Tibial nerve (tissue), 4 donors: Measurements from ENCODE around the gene MICAL2. TPM values are rescaled to one million over a fixed set of nuclear protein-coding genes. Genes with fewer than 3 reads are reported as not detected.

ENCODE experiments used
- DNase-seq, 2 donors: peaks; one replicate each; pipeline ENCODE4 v3.0.0-alpha.2; 2019; ENCODE audit warnings: low spot score in 2 of 2
- H3K27ac ChIP-seq, 4 donors: fragments of 200-600 bp; sonication (generic) in 3 of 4; one replicate each; pipeline ENCODE4 v1.5.1; 2017 to 2019; ENCODE audit warnings: mild to moderate bottlenecking in 1 of 4
- H3K27me3 ChIP-seq, 2 donors: fragments of 200-600 bp; sonication (generic) in 1 of 2; one replicate each; pipeline versions ENCODE4 v1.5.1 to v1.6.0; 2017 to 2019
- H3K36me3 ChIP-seq, 3 donors: fragments of 200-600 bp; sonication (generic); one replicate each; pipeline ENCODE4 v1.5.1; 2018 to 2019
- H3K4me1 ChIP-seq, 4 donors: fragments of 200-600 bp; sonication (generic) in 3 of 4; one replicate each; pipeline ENCODE4 v1.5.1; 2017 to 2019
- H3K4me3 ChIP-seq, 4 donors: fragments of 200-600 bp; sonication (generic) in 3 of 4; one replicate each; pipeline ENCODE4 v1.5.1; 2017 to 2019; ENCODE audit warnings: mild to moderate bottlenecking in 1 of 4, moderate library complexity in 1 of 4
- H3K9me3 ChIP-seq, 4 donors: fragments of 200-600 bp; sonication (generic) in 3 of 4; one replicate each; pipeline ENCODE4 v1.5.1; 2017 to 2019
- CTCF ChIP-seq, 5 experiments: fragments of 200-600 bp in 3 of 5; fragments of 450-650 bp in 2 of 5; sonication (generic) in 3 of 5; IDR thresholded peaks; one replicate each; pipeline ENCODE4 v1.5.1; 2016 to 2019; ENCODE audit warnings: antibody characterized with exemption in 5 of 5, mild to moderate bottlenecking in 3 of 5, moderate library complexity in 2 of 5
- EP300 ChIP-seq, 2 donors: sonication (generic); formaldehyde crosslinking; IDR thresholded peaks; one replicate each; pipeline ENCODE4 v1.6.1; 2017; ENCODE audit warnings: antibody characterized with exemption in 2 of 2, mild to moderate bottlenecking in 1 of 2
- POLR2A ChIP-seq, 2 donors: fragments of 450-650 bp; IDR thresholded peaks; one replicate each; pipeline ENCODE4 v1.6.1; 2017; ENCODE audit warnings: antibody characterized with exemption in 2 of 2, mild to moderate bottlenecking in 2 of 2, moderate library complexity in 2 of 2
- WGBS, 2 donors: methylation state at CpG; one replicate each; pipeline ENCODE4 v1.1.5; 2018; 5-methylcytosine and 5-hydroxymethylcytosine counted together
- total RNA-seq, 4 donors: library from RNA; depleted of rRNA; stranded (reverse); fragments of >200 nt; gene quantifications; one replicate each; pipeline ENCODE4 v1.1.0, GENCODE V29; 2016

The MICAL2 gene
- total RNA-seq, 4 donors from 2014 or later, result 87.0 to 136 (median 101) TPM

- WGBS, 2 donors, result 84 to 88% methylated on average over 7 of the region's 7 CpGs
- H3K27ac ChIP-seq, result peak overlapping the region in 3 of 4 donors; percentile 34 to 92 (median 84)
- H3K4me1 ChIP-seq, result peaks cover 0 to 60% (median 34%) of the 10 kb centered on the region in 4 donors
- H3K36me3 ChIP-seq, result peaks cover 0 to 10% (median 0%) of the 10 kb centered on the region in 3 donors
- H3K4me3 ChIP-seq, result no peak overlapping the region
- no peak for DNase-seq
- H3K9me3 ChIP-seq, result no peaks in the 10 kb centered on the region
- TF ChIP-seq CTCF (IDR thresholded peaks at IDR 0.05) (no peak), POLR2A (IDR thresholded peaks at IDR 0.05) (no peak), EP300 (IDR thresholded peaks at IDR 0.05) (no peak)
- no peaks in the 10 kb centered on the region for H3K27me3 ChIP-seq
Observed at GRCh38 chr11:12156301-12157140, 46.1 kb downstream of the MICAL2 start.

GRCh38 chr11:12157241-12157661 is 46.9 kb downstream of the MICAL2 start:
- Histone ChIP-seq H3K4me3 (no peak overlapping the region), H3K27me3 (no peaks in the 10 kb centered on the region), H3K4me1 (peaks cover 0 to 65% (median 36%) of the 10 kb centered on the region in 4 donors), H3K36me3 (peaks cover 0 to 10% (median 0%) of the 10 kb centered on the region in 3 donors), H3K9me3 (no peaks in the 10 kb centered on the region), H3K27ac (peak overlapping the region; percentile 8 to 92 (median 59))
- TF ChIP-seq POLR2A (IDR thresholded peaks at IDR 0.05) (no peak), EP300 (IDR thresholded peaks at IDR 0.05) (peak in 1 of 2 donors; percentile 34)
- DNase-seq, result no peak
- WGBS, 2 donors, result 42 to 61% methylated on average over 1 of the region's 1 CpG

- H3K27ac ChIP-seq, result peak overlapping the region; percentile 12 to 92 (median 64)
- no peaks in the 10 kb centered on the region for H3K9me3 ChIP-seq
- 74 to 77% methylated on average over 7 of the region's 7 CpGs for WGBS, 2 donors
- peaks cover 0 to 3% (median 0%) of the 10 kb centered on the region in 3 donors for H3K36me3 ChIP-seq
- TF ChIP-seq CTCF (IDR thresholded peaks at IDR 0.05), result no peak
- TF ChIP-seq POLR2A (IDR thresholded peaks at IDR 0.05), result no peak
- no peak for TF ChIP-seq EP300 (IDR thresholded peaks at IDR 0.05)
- H3K27me3 ChIP-seq, result no peaks in the 10 kb centered on the region
- no peak for DNase-seq
- H3K4me1 ChIP-seq, result peaks cover 0 to 74% (median 38%) of the 10 kb centered on the region in 4 donors
- H3K4me3 ChIP-seq, result no peak overlapping the region
Observed at GRCh38 chr11:12158909-12159308, 48.5 kb downstream of the MICAL2 start.

- DNase-seq, result no peak
- no peaks in the 10 kb centered on the region for H3K36me3 ChIP-seq
- H3K4me1 ChIP-seq, result peaks cover 0 to 81% (median 39%) of the 10 kb centered on the region in 4 donors
- no peak overlapping the region for H3K4me3 ChIP-seq
- WGBS, 2 donors, result 25 to 35% methylated on average over 9 of the region's 9 CpGs
- TF ChIP-seq CTCF (IDR thresholded peaks at IDR 0.05) (no peak), EP300 (IDR thresholded peaks at IDR 0.05) (peak in 1 of 2 donors; percentile 63), POLR2A (IDR thresholded peaks at IDR 0.05) (no peak)
- no peaks in the 10 kb centered on the region for H3K9me3 ChIP-seq
- no peaks in the 10 kb centered on the region for H3K27me3 ChIP-seq
- H3K27ac ChIP-seq, result peak overlapping the region; percentile 12 to 92 (median 64)
Observed at GRCh38 chr11:12159351-12160099, 49.1 kb downstream of the MICAL2 start.

DNA sequence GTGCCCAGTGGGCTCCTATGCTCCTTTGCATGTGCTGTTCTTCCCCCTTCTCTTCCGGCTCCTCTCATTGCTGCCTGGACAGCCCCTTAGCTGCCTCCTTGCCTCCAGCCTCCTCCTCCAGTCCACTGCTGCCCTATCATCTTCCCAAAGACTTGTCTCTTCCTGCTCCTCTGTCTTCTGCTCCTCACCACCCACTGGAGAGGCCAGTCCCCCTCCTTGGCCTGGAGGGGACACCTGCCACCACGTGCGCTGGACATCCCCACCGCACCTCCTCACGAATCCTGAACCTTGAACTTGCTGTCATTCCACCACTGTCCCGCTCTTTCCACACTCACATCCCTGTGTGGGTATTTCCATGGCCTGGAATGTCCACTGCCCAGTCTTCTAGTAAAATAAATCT is 49.8 kb downstream of the MICAL2 start:
- TF ChIP-seq EP300 (IDR thresholded peaks at IDR 0.05) (no peak), CTCF (IDR thresholded peaks at IDR 0.05) (no peak), POLR2A (IDR thresholded peaks at IDR 0.05) (no peak)
- peaks cover 0 to 83% (median 41%) of the 10 kb centered on the region in 4 donors for H3K4me1 ChIP-seq
- WGBS, 2 donors, result 96 to 97% methylated on average over 6 of the region's 6 CpGs
- H3K9me3 ChIP-seq, result no peaks in the 10 kb centered on the region
- DNase-seq, result no peak
- no peaks in the 10 kb centered on the region for H3K36me3 ChIP-seq
- no peaks in the 10 kb centered on the region for H3K27me3 ChIP-seq
- peak overlapping the region; percentile 12 to 92 (median 64) for H3K27ac ChIP-seq
- no peak overlapping the region for H3K4me3 ChIP-seq
